Activated CD8-positive, alpha-beta T cell treated with anti-CD3 and anti-CD28 coated beads for 36 hours (primary cell): ENCODE measurements around the gene STK17A. TPM values are rescaled to one million over a fixed set of nuclear protein-coding genes. Genes with fewer than 3 reads are reported as not detected.
"Not testable (repeated sequence)": the region's sequence is repeated elsewhere in the genome, so short reads cannot be mapped to it uniquely, and the experiment has no call there.

Source experiments
- ATAC-seq: fragments of 200-7000 bp; cut with Tn5 transposase; one replicate; pipeline ENCODE4 v1.10.0; 2021; ENCODE audit warnings: mild to moderate bottlenecking, moderate library complexity
- CTCF ChIA-PET: fragments of 350-600 bp; sonication (Branson Sonifier 250); formaldehyde crosslinking; loops from one replicate; lab custom pipeline; 2021; ENCODE audit warnings: antibody characterized with exemption; lab: Charles Lee
- POLR2A ChIA-PET: fragments of 350-600 bp; sonication (Branson Sonifier 250); formaldehyde crosslinking; loops from one replicate; lab custom pipeline; 2021; ENCODE audit warnings: antibody characterized with exemption; lab: Charles Lee
- DNase-seq: peaks from one replicate; pipeline ENCODE4 v3.0.0-alpha.2; 2020
- H3K27ac Mint-ChIP-seq: one replicate; pipeline ENCODE4 v1.8.0; 2021; ENCODE audit warnings: mild to moderate bottlenecking, mixed read lengths
- H3K27me3 Mint-ChIP-seq: one replicate; pipeline ENCODE4 v1.8.0; 2021; ENCODE audit warnings: mixed read lengths
- H3K36me3 Mint-ChIP-seq: one replicate; pipeline ENCODE4 v1.8.0; 2021; ENCODE audit warnings: low read depth, mixed read lengths
- H3K4me1 Mint-ChIP-seq: one replicate; pipeline ENCODE4 v1.8.0; 2021; ENCODE audit warnings: low read depth, mixed read lengths
- H3K4me3 Mint-ChIP-seq: one replicate; pipeline ENCODE4 v1.8.0; 2021; ENCODE audit warnings: mild to moderate bottlenecking, moderate library complexity, mixed read lengths
- H3K9me3 Mint-ChIP-seq: one replicate; pipeline ENCODE4 v1.8.0; 2021; ENCODE audit warnings: mixed read lengths
- intact Hi-C: fragments of 100-400 bp; cut with micrococcal nuclease; formaldehyde crosslinking; loops from one replicate; pipeline ENCODE4 v1.10.0; 2022
- total RNA-seq, 2 experiments: library from RNA; stranded (reverse); gene quantifications; one replicate each; pipeline ENCODE4 v1.2.3, GENCODE V29; 2021
- TF ChIP-seq, protein P1 (sequence below): fragments of 200-600 bp; IDR thresholded peaks from one replicate; pipeline ENCODE4 v1.8.0; 2022; ENCODE audit warnings: antibody characterized with exemption, mild to moderate bottlenecking

Gene STK17A
- total RNA-seq, 2 experiments from 2014 or later, result 42.4 to 46.1 TPM

DNA sequence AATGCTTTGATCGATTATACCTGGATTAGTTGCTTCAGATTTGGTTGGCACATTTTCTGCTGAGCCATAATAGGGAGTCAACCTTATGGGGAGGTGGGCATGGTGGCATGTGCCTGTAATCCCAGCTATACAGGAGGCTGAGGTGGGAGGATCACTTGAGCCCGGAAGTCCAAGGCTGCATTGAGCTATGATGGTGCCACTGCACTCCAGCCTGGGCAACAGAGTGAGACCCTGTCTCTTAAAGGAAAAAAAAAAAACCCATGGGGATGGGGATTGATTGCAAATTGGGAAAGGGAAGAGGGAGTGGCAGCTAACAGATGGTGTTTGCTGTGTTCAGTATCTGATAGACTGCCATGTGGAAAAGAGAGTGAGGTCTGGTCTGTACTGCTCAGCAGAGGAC, 11.1 kb downstream of the STK17A start:
- no peak for DNase-seq
- TF ChIP-seq, protein P1, sequence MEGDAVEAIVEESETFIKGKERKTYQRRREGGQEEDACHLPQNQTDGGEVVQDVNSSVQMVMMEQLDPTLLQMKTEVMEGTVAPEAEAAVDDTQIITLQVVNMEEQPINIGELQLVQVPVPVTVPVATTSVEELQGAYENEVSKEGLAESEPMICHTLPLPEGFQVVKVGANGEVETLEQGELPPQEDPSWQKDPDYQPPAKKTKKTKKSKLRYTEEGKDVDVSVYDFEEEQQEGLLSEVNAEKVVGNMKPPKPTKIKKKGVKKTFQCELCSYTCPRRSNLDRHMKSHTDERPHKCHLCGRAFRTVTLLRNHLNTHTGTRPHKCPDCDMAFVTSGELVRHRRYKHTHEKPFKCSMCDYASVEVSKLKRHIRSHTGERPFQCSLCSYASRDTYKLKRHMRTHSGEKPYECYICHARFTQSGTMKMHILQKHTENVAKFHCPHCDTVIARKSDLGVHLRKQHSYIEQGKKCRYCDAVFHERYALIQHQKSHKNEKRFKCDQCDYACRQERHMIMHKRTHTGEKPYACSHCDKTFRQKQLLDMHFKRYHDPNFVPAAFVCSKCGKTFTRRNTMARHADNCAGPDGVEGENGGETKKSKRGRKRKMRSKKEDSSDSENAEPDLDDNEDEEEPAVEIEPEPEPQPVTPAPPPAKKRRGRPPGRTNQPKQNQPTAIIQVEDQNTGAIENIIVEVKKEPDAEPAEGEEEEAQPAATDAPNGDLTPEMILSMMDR, result no peak
- Mint-ChIP-seq H3K27me3 (no peaks in the 10 kb centered on the region), H3K27ac (peak overlapping the region; percentile 89), H3K4me3 (peak overlapping the region; percentile 62), H3K9me3 (no peaks in the 10 kb centered on the region), H3K36me3 (peaks cover 33% of the 10 kb centered on the region), H3K4me1 (peaks cover 81% of the 10 kb centered on the region)
- ATAC-seq, result no peak
- CTCF ChIA-PET, result interaction anchor here (1.7 to 2.4 kb wide), 3 partner anchors 9 to 26 kb away, joined by 4 to 17 read pairs (median 8); partner anchors contain the start of gene STK17A
- intact Hi-C loops, result no loop called here
- POLR2A ChIA-PET, result interaction anchor here (0.9 to 1.4 kb wide), 5 partner anchors 9 to 55 kb away, joined by 3 to 5 read pairs (median 4); partner anchors contain the start of gene STK17A

DNA sequence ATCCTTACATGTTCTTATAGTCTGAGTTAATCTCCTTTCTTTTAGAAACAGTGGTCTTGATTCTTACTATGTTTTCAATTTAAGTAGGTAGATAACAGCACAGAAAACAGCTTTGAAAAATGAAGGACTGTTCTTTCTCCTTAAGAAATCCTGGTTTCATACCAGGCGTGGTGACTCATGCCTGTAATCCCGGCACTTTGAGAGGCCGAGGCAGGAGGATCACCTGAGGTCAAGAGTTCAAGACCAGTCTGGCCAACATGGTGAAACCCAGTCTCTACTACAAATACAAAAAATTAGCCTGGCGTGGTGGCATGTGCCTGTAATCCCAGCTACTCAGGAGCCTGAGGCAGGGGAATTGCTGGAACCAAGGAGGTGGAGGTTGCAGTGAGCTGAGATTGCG, 13.5 kb downstream of the STK17A start:
- POLR2A ChIA-PET, result interaction anchor here (0.6 to 1.6 kb wide), 4 partner anchors 11 to 1178 kb away, joined by 3 to 4 read pairs (median 3); no protein-coding TSS in a partner anchor
- CTCF ChIA-PET, result interaction anchor here (1.1 to 2.4 kb wide), 5 partner anchors 9 to 103 kb away, joined by 3 to 11 read pairs (median 6); no protein-coding TSS in a partner anchor
- Mint-ChIP-seq H3K36me3 (peaks cover 44% of the 10 kb centered on the region), H3K27ac (peak overlapping the region; percentile 40), H3K4me1 (peaks cover 73% of the 10 kb centered on the region)
- ATAC-seq, intact Hi-C loops, H3K4me3 Mint-ChIP-seq, DNase-seq, H3K27me3 Mint-ChIP-seq, H3K9me3 Mint-ChIP-seq: not testable (repeated sequence)

DNA sequence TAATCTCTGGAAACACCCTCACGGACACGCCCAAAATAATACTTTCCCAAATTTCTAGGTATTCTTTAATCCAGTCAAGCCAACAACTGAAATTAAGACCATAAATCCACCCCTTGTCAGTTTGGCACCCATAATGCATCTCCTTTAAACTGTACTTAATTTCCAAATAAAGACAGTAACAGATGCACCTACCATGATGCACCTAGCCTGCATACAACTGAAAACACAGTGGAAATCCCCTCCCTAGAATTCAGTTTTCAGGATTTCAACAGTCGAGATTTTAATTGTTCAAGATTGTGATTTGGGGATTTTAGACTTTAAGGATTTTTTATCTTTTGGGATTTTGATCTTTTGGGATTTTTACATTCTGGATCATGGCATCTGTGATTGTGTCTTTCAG, 17.1 kb downstream of the STK17A start:
- peaks cover 47% of the 10 kb centered on the region for H3K4me1 Mint-ChIP-seq
- H3K27me3 Mint-ChIP-seq, result no peaks in the 10 kb centered on the region
- POLR2A ChIA-PET, result interaction anchor here (0.7 kb wide), 3 partner anchors 10 to 40 kb away, joined by 3 read pairs; no protein-coding TSS in a partner anchor
- CTCF ChIA-PET, result interaction anchor here (0.6 to 1.0 kb wide), 2 partner anchors 17 to 33 kb away, joined by 3 read pairs; partner anchors contain the start of gene STK17A
- intact Hi-C loops, result no loop called here
- H3K27ac Mint-ChIP-seq, result peak overlapping the region; percentile 86
- no peak overlapping the region for H3K4me3 Mint-ChIP-seq
- TF ChIP-seq, protein P1, result no peak
- DNase-seq, result no peak
- peaks cover 44% of the 10 kb centered on the region for H3K36me3 Mint-ChIP-seq
- no peak for ATAC-seq
- H3K9me3 Mint-ChIP-seq, result peaks cover 8% of the 10 kb centered on the region

DNA sequence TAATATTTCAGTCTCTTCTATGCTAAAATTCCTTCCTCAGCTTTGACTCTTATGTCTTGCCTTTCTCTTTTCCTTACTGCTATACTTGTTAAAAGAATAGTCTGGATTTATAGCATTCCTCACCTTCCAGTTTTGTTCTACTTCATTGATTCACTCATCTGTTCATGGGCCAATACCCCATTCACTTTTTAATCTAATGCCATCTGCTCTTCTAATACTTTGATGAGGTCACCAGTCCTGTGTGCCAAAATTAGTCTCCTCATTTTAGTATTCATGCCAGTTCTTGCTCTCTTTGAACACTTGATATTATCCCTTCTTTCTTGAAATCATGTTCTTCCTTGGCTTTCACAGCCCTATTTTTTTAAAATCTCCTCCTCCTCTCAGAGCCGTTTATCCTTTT, 19.3 kb downstream of the STK17A start:
- peaks cover 49% of the 10 kb centered on the region for H3K4me1 Mint-ChIP-seq
- ChIA-PET POLR2A (interaction anchor here (0.7 to 2.6 kb wide), 5 partner anchors 11 to 196 kb away, joined by 3 to 9 read pairs (median 5); partner anchors contain the start of gene STK17A), CTCF (interaction anchor here (0.9 to 2.5 kb wide), 4 partner anchors 11 to 24 kb away, joined by 3 to 9 read pairs (median 4); partner anchors contain the start of gene STK17A)
- no peak overlapping the region for H3K27ac Mint-ChIP-seq
- no peaks in the 10 kb centered on the region for H3K27me3 Mint-ChIP-seq
- DNase-seq (no peak), ATAC-seq (no peak)
- peaks cover 44% of the 10 kb centered on the region for H3K36me3 Mint-ChIP-seq
- TF ChIP-seq, protein P1, result no peak
- intact Hi-C loops, result no loop called here
- peaks cover 8% of the 10 kb centered on the region for H3K9me3 Mint-ChIP-seq
- H3K4me3 Mint-ChIP-seq, result no peak overlapping the region

DNA sequence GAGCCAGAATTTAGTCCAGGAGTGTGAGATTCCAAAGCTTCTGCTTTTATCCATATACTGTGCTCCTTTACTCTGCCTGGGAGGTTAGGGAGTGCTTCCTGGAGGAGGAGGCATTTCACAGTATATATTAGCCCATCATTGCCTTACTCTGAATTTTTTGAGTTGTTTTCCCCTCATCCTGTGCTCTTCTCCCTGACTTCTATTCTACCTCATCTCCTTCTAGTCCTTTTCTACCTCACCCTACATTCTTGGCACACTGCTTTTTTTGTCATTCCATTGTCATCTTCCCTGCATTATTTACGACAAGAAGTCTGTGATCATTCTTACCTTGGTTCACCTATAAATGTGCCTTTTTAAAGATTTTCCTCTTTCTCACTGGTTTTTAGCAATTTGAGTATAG, 21.3 kb downstream of the STK17A start:
- H3K27me3 Mint-ChIP-seq, result no peaks in the 10 kb centered on the region
- DNase-seq, result no peak
- peaks cover 8% of the 10 kb centered on the region for H3K9me3 Mint-ChIP-seq
- POLR2A ChIA-PET, result interaction anchor here (0.6 to 1.5 kb wide), 7 partner anchors 10 to 39 kb away, joined by 3 to 5 read pairs (median 3); no protein-coding TSS in a partner anchor
- H3K27ac Mint-ChIP-seq, result peak overlapping the region; percentile 91
- H3K36me3 Mint-ChIP-seq, result peaks cover 44% of the 10 kb centered on the region
- ATAC-seq, result no peak
- TF ChIP-seq, protein P1, result no peak
- CTCF ChIA-PET, result interaction anchor here (0.6 to 2.5 kb wide), 5 partner anchors 7 to 232 kb away, joined by 3 to 11 read pairs (median 4); partner anchors contain the start of gene STK17A
- H3K4me1 Mint-ChIP-seq, result peaks cover 48% of the 10 kb centered on the region
- intact Hi-C loops, result no loop called here
- H3K4me3 Mint-ChIP-seq, result no peak overlapping the region
